NCI-H345 treated with DMSO at 0.1 percent for 48 hours (cell line): ENCODE measurements around the gene TRIM58.

Experiments used
- DNase-seq: peaks from one replicate; lab custom pipeline; 2025; ENCODE audit not compliant: unreplicated experiment; lab: John Stamatoyannopoulos, UW

The TRIM58 gene

DNA sequence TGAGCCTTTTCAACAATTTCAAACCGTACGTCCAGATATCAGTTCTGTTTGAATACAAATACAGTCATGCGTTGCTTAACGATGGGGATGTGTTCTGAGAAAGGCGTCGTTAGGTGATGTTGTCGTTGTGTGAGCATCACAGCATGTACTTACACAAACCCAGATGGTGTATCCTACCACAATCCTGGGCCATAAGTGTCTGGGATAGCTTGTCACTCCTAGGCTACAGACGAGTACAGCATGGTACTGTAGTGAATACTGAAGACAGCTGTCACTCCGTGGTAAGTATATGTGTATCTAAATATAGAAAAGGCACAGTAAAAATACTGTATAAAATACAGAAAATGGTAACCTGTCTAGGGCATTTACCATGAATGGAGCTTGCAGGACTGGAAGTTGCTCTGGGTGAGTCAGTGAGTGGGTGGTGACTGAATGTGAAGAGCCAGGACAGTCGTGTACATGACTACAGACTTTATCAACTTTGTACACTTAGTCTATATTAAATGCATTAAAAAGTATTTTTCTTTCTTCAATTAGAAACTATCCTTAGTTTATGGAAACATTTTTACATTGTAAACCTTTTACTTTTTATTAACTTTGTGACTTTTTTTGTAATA, 27.9 kb downstream of the TRIM58 start:
- DNase-seq = no peak

DNA sequence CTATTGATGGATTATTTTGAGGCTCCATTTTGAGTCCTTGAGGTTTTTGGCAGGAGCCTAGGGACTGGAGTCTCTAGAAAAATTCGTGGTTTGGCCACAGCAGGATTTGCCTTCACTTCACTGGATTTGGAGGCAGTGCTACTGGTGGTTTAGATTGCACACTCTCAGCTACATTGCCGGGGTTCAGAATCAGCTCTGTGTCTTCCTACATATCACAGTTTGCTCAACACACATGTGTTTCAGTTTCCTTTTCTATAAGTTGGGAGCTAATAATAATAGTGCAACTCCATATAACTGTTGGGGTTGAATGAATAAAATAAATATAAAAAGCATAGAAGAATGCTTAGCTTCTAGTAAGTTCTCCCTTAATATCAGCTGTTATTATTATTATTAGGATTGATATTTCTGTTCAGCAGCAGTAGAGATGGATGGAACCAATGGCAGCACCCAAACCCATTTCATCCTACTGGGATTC, 38.2 kb downstream of the TRIM58 start, which contains the start of gene OR2W3:
TSS of gene OR2W3 (plus strand) at position 425 of the 475 bp plus-strand sequence. CDS start at position 425, 0 bp downstream.
- no peak for DNase-seq

DNA sequence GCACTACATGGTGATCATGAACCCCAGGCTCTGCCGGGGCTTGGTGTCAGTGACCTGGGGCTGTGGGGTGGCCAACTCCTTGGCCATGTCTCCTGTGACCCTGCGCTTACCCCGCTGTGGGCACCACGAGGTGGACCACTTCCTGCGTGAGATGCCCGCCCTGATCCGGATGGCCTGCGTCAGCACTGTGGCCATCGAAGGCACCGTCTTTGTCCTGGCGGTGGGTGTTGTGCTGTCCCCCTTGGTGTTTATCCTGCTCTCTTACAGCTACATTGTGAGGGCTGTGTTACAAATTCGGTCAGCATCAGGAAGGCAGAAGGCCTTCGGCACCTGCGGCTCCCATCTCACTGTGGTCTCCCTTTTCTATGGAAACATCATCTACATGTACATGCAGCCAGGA, 39.0 kb downstream of the TRIM58 start:
- DNase-seq = no peak

DNA sequence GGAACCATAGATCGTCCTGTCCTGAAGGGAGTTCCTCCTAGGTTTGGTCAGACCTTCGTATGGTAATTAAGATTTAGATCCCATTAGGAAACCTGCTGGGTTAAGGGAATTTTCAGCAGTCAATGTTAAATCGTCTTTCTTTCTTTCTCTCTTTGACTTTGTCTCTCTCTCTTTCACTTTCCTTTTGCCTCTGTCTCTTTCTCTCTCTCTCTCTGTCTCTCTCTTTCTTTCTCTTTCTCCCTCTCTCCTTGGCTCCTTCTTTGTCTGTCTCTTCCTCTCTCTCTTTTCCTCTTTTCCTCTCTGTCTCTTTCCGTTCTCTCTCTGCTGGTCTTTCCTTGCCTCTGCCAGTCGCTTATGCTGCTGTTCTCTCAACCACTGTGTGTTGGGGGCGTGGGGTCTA, 47.1 kb downstream of the TRIM58 start:
- DNase-seq = no peak

DNA sequence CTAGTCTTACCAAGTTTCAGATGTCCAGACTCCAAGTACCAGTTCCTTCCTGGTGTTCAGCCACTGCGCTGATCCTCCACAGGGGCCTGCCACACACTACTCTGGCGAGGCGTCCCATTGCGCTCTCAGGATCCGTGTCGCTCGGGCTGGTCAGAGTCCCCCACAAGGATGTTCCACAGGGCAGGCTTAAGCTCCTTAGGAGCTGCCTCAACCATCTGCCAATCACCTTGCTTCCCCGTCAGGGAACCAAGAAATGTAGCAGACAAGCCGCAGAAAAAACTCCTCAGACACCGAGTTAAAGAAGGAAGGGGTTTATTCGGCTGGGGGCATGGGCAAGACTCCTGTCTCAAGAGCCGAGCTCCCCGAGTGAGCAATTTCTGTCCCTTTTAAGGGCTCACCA, 48.2 kb downstream of the TRIM58 start:
- no peak for DNase-seq

DNA sequence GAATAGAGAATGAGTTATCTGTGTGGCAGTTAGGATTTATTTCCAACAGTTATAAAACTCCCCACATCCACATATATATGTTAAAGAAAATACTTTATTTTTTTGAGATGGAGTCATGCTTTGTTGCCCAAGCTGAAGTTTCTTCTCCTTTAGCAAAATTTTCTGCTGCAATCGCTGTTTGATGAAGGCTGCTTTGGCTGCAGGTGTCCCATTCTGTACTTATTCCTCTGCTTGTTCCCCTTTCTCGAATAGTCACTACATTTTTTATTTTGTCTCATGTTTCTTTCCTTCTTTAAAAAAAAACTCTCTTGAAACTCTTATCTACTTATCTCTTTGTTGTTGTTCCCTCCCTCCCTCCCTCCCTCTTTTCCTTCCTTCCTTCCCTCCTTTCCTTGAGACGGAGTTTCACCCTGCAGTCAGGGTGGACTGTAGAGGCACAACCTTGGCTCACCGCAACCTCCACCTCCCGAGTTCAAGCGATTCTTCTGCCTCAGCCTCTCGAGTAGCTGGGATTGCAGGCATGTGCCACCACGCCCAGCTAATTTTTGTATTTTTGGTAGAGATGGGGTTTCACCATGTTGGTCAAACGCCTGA, 49.0 kb downstream of the TRIM58 start:
- DNase-seq = no peak

DNA sequence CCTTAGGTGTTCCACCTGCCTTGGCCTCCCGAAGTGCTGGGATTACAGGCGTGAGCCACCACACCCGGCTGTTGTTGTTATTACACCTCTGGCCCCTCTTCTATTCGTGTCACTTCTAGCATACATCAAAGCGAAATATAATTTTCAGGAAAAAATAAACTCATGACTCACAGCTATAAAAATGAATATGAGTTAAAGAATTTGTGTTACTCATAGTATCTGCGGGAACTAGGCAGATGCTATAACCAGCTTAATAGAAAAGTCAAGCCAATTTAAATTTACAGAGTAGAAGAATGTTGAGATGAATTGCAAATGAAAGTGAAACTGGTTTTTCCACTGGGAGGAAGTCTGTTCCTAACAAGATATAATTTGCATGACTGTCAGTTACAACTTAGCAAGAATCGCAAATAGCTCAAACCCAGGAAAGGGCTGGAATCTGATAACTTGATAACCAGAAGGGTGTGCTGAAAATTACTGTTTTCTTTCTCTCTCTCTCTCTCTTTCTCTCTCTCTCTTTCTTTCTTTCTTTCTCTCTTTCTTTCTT, 49.6 kb downstream of the TRIM58 start:
- no peak for DNase-seq

DNA sequence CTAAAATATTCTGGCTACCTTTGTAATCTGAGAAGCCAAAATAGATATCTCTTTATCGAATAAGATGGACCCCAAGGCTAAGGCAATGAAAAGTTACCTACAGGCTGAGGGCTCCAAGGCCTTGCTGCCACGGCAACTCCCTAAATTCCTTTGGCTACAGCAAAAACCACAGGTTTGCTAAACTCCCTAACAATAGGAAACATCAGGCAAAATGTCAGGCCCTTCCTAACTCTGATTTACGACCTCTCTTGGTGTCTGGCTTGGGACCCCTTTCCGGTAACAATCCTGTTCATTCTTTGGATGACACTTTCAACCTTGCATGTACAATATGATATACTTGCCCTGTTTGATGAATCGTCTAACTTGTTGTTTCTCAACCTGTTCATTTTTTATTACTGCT, 51.8 kb downstream of the TRIM58 start:
- no peak for DNase-seq

DNA sequence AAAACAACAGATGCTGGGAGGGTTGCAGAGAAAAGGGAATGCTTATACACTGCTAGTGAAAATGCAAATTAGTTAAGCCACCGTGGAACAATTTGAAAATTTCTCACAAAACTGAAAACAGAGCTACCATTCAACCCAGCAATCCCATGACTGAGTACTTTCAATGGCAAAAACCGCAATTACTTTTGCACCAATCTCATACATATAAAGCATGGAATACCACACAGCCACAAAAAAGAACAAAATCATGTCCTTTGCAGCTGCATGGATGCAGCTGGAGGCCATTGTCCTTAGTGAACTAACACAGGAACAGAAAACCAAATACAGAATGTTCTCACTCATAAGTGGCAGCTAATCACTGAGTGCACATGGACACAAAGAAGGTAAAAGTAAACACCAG, 56.8 kb downstream of the TRIM58 start:
- DNase-seq = no peak

DNA sequence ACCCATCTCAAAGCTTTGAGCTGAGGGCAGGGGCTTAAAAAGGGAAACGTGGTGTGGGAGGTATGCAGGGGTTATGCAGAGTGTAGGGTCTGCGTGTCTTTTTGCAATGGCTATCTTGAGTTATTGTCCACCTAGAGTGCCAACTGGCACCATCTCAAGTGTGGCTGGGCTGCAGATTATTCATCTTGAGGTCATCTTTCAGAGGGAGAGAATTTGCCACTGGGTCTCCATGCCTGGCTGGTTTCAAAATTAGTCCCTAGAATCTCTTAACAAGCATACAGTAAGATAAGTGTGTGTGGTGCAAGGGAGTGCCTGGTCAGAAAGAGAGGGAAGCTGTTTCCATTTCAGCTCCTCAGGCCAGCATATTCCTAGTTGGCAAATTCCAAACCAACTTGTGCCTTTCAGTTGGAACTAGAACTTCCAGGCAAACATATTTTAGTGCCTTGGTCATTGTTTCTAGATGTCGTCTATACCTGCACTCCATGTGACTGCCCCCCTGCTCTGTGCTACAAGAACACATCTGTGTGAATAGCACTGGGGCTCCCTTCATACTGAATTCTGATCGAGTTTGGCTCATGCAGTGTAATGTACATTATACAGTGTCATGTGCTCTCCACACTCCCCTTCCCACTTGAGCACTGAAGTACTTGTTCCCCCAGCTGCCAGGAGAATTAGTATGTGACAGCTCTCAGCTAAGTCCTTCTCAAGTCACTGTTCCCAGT, 58.1 kb downstream of the TRIM58 start:
- no peak for DNase-seq

DNA sequence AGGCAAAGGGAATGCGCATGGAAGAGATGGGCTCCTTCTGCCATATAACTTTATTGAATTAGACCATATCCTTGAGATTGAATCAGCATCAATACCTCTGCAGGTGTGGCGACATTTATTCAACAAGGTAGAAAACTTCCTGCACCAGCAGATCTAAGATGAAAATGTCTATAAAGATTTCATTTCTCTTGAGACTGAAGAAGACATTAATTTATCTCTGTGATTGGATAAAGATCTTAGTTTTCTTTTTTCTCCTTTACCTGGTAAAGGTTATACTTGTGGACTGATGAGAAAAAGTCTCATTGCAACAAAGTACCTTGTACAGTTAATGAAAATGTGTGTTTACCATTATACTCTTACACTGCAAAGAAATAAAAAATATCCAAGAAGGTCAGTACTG, 63.0 kb downstream of the TRIM58 start, which contains the start of gene OR2T8:
TSS of gene OR2T8 (plus strand) at position 301 of the 400 bp plus-strand sequence. CDS start 766 bp downstream, outside the sequence.
- no peak for DNase-seq

DNA sequence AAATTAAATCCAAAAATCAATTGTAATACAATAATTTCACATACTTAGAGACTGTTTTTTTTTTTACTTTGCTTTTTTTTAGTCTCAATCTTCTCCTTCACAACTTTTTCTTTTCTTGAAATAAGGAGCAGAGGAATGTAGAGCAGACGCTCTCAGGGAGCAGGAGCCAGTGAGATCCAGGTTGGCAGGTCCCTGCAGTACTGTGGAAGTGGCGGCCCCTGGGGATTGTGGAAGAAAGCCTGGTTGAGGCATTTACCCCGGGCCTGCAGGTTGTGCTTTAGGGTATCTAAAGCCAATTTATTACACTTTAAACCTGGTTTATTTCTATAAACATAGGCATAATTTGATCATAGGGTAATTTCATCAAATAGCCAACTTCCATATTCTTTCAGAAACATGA, 67.0 kb downstream of the TRIM58 start:
- no peak for DNase-seq

DNA sequence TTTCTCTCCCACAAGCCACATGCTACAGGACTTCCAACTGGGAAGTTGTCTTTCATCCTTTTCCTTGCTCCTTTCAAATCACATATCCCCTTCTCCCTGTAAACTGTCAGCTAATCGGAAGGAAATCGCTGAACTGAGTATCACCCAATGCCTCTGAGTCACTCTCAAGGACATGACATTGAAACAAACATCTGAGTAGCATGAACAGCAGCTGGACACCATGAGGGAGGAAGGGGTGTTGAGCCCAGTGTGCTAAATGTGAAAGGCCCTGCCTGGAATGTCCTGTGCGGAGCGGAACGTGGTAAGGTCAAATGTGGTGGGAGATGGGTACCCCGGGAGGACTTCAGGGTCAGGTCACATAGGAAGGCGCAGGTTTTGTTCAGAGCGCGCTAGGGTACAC, 67.9 kb downstream of the TRIM58 start, which contains the start of gene OR2AJ1:
TSS of gene OR2AJ1 (plus strand) at position 22 of the 400 bp plus-strand sequence. CDS start 8,880 bp downstream, outside the sequence.
- no peak for DNase-seq
